Astrocyte of the cerebellum (primary cell): ENCODE results near the gene DCBLD1.
"Not testable (repeated sequence)": the region's sequence is repeated elsewhere in the genome, so short reads cannot be mapped to it uniquely, and the experiment has no call there.

Experiments
- DNase-seq: peaks from one replicate; pipeline ENCODE4 v3.0.0-alpha.2; 2011; ENCODE audit warnings: low read depth
- H3K4me3 ChIP-seq: 2 replicates; pipeline ENCODE4 v1.5.1; 2011; ENCODE audit warnings: mild to moderate bottlenecking, low read depth, low read length, moderate library complexity
- in situ Hi-C: cut with HindIII; loops from 2 replicates; pipeline ENCODE4 v1.10.0; 2017; ENCODE audit warnings: low sequenced_read_pairs
- TF ChIP-seq, protein P1 (sequence below): IDR thresholded peaks from 2 replicates; pipeline ENCODE4 v1.5.1; 2012; ENCODE audit warnings: low read length, low read depth, moderate library complexity, mild to moderate bottlenecking; ENCODE audit errors: missing control alignments

Gene DCBLD1

DNA sequence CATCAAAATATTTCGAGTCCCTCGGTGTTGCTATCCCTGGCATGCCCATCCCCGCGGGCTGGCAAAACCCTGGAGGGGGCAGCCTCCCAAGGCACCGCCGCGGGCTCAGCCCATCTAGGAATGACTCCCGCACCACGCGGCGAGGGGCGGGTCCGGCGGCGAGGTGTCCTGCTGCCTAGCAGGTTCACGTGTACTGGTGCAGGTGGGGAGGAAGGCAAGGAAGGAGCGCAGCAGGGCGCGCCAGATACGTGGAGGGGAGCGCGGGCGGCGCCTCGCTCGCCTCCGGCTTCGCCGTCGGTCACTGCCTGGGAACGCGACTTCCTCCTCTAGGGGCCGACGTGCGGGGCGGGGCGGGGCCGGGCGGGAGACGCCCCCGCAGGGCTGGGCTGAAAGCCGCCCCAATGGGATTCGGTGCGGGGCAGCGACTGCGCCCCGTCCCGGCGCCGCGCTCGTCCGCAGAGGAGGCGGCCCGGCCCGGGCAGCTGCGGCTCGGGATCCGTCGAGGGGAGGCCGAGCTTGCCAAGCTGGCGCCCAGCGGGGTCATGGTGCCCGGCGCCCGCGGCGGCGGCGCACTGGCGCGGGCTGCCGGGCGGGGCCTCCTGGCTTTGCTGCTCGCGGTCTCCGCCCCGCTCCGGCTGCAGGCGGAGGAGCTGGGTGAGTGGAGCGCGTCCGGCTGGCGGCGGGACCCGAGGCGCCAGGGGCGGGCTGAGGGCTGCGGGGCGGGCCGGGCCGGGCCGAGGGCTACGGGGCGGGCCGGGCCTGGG, at the start of gene DCBLD1:
Gene DCBLD1, plus strand, starts transcription at position 435 of the 764 bp plus-strand sequence. Its CDS starts 108 bp downstream, at position 543.
- in situ Hi-C loops = no loop called here
- no peak for DNase-seq
- TF ChIP-seq, protein P1, sequence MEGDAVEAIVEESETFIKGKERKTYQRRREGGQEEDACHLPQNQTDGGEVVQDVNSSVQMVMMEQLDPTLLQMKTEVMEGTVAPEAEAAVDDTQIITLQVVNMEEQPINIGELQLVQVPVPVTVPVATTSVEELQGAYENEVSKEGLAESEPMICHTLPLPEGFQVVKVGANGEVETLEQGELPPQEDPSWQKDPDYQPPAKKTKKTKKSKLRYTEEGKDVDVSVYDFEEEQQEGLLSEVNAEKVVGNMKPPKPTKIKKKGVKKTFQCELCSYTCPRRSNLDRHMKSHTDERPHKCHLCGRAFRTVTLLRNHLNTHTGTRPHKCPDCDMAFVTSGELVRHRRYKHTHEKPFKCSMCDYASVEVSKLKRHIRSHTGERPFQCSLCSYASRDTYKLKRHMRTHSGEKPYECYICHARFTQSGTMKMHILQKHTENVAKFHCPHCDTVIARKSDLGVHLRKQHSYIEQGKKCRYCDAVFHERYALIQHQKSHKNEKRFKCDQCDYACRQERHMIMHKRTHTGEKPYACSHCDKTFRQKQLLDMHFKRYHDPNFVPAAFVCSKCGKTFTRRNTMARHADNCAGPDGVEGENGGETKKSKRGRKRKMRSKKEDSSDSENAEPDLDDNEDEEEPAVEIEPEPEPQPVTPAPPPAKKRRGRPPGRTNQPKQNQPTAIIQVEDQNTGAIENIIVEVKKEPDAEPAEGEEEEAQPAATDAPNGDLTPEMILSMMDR = no peak
- H3K4me3 ChIP-seq = peak within 1 kb of the TSS; percentile 95

- H3K4me3 ChIP-seq = no peak overlapping the region
- TF ChIP-seq, protein P1 = no peak
- in situ Hi-C loops = no loop called here
- DNase-seq = no peak
These were observed 41.6 kb upstream of the DCBLD1 start for GRCh38 chr6:117440706-117441525.

- no peak overlapping the region for H3K4me3 ChIP-seq
- DNase-seq = peak; percentile 52
- in situ Hi-C loops = no loop called here
- TF ChIP-seq, protein P1 = no peak
These were observed 40.6 kb upstream of the DCBLD1 start for GRCh38 chr6:117441824-117442264.

- H3K4me3 ChIP-seq, DNase-seq, in situ Hi-C loops: not testable (repeated sequence)
These were observed 40.2 kb upstream of the DCBLD1 start for GRCh38 chr6:117442313-117442712.

GRCh38 chr6:117444600-117444999, 37.9 kb upstream of the DCBLD1 start:
- TF ChIP-seq, protein P1 = no peak
- in situ Hi-C loops = no loop called here
- H3K4me3 ChIP-seq = no peak overlapping the region
- DNase-seq = no peak

DNA sequence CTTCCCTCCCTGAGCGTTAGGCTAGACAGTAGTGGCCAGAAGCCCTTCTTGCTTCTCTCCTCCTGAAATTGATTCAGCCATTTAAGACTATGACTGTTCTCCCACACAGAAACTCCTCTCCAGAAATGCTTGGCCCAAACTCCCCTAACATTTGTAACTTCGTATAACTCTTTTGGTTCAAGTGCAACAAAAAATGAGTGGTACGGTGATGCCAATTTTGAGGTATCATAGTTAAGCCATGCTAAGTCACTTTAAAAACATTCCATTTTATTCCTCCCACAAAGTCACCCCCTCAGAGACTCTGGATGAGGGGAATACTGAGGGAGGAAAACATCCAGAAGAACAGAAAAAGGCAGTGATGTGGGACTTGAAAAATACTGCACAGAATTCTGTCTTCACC, 35.6 kb upstream of the DCBLD1 start:
- no peak for DNase-seq
- H3K4me3 ChIP-seq = no peak overlapping the region
- TF ChIP-seq, protein P1 = no peak
- in situ Hi-C loops = no loop called here

GRCh38 chr6:117448011-117448410, 34.5 kb upstream of the DCBLD1 start:
- in situ Hi-C loops = no loop called here
- TF ChIP-seq, protein P1 = no peak
- no peak for DNase-seq
- H3K4me3 ChIP-seq = no peak overlapping the region
